HepG2 (cell line): ENCODE measurements around the gene AWAT1.

Source experiments
- ASH2L ChIP-seq: fragments of 300-600, 200-600 bp; sonication (generic); IDR thresholded peaks from 2 replicates; pipeline ENCODE4 v1.7.0; 2017; ENCODE audit warnings: low read depth, mild to moderate bottlenecking, moderate library complexity, mixed read lengths, low read length; ENCODE audit not compliant: insufficient read length
- CBX5 ChIP-seq: sonication (generic); formaldehyde crosslinking; IDR thresholded peaks from 2 replicates; pipeline ENCODE4 v1.4.0; 2020; ENCODE audit warnings: missing genetic modification reagents, borderline replicate concordance
- CTCF ChIP-seq: sonication (generic); formaldehyde crosslinking; IDR thresholded peaks from 2 replicates; pipeline ENCODE4 v1.5.0; 2020; ENCODE audit warnings: mild to moderate bottlenecking, missing genetic modification reagents, moderate library complexity
- GATAD2A ChIP-seq: IDR thresholded peaks from 2 replicates; pipeline ENCODE4 v1.6.1; 2016
- HNRNPL ChIP-seq: fragments of 200-400 bp; formaldehyde crosslinking; IDR thresholded peaks from 2 replicates; pipeline ENCODE4 v1.6.1; 2017; ENCODE audit warnings: mild to moderate bottlenecking, low read depth, low read length
- ISL2 ChIP-seq: sonication (generic); formaldehyde crosslinking; IDR thresholded peaks from 2 replicates; pipeline ENCODE4 v1.5.0; 2020; ENCODE audit warnings: missing genetic modification reagents
- KMT2B ChIP-seq: IDR thresholded peaks from 2 replicates; pipeline ENCODE4 v1.6.1; 2016; ENCODE audit warnings: missing genetic modification reagents, missing compliant biosample characterization
- POLR2A ChIP-seq, 2 experiments: IDR thresholded peaks; 2 replicates each; pipeline ENCODE4 v1.6.1; 2011; ENCODE audit warnings: low read depth in 2 of 2, low read length in 2 of 2, mild to moderate bottlenecking in 1 of 2, moderate library complexity in 1 of 2; ENCODE audit not compliant: insufficient read depth in 1 of 2
- SMC3 ChIP-seq: IDR thresholded peaks from 2 replicates; pipeline ENCODE4 v1.6.1; 2011; ENCODE audit warnings: low read length, improper control_type of control experiment
- ZBTB37 ChIP-seq: sonication (generic); formaldehyde crosslinking; IDR thresholded peaks from 2 replicates; pipeline ENCODE4 v1.4.0; 2020; ENCODE audit warnings: mild to moderate bottlenecking, missing genetic modification reagents
- ZFP91 ChIP-seq: sonication (generic); formaldehyde crosslinking; IDR thresholded peaks from 2 replicates; pipeline ENCODE4 v1.9.0; 2022; ENCODE audit warnings: missing genetic modification reagents, mild to moderate bottlenecking, borderline replicate concordance
- TF ChIP-seq, protein P1 (sequence below): sonication (generic); formaldehyde crosslinking; IDR thresholded peaks from 2 replicates; pipeline ENCODE4 v1.8.1; 2023; ENCODE audit warnings: mild to moderate bottlenecking, inconsistent platforms, moderate library complexity, missing genetic modification reagents, borderline replicate concordance

DNA sequence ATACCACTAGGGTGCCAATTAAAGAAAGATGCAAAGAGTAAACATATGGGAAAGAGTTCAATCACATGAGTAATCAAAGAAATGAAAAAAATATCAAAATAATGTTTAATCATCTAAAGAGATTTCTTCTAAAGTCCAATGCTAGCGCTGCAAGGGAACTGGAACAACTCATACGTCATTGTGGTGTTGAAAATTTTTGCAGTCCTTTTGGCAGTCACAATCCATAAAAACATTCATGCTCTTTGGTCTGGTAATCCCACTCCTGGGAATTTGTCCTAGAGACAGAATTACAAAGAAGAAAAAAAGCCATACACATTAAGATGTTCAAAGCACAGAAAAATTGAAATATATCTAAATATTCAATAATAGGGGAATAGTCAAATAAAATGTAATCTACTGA lies 21.0 kb downstream of the AWAT1 start:
- TF ChIP-seq KMT2B (CRISPR knock-in tag), result no peak
- no peak for TF ChIP-seq CTCF (CRISPR knock-in tag)
- no peak for TF ChIP-seq ASH2L
- no peak for TF ChIP-seq POLR2A (IDR thresholded peaks at IDR 0.05; ENCODE audit: insufficient read depth in 1 of 2, low read depth in 2 of 2, low read length in 2 of 2)
- TF ChIP-seq SMC3, result no peak
- TF ChIP-seq ISL2, result no peak
- TF ChIP-seq HNRNPL, result no peak
- no peak for TF ChIP-seq ZBTB37 (CRISPR knock-in tag)
- no peak for TF ChIP-seq ZFP91
- TF ChIP-seq, protein P1, sequence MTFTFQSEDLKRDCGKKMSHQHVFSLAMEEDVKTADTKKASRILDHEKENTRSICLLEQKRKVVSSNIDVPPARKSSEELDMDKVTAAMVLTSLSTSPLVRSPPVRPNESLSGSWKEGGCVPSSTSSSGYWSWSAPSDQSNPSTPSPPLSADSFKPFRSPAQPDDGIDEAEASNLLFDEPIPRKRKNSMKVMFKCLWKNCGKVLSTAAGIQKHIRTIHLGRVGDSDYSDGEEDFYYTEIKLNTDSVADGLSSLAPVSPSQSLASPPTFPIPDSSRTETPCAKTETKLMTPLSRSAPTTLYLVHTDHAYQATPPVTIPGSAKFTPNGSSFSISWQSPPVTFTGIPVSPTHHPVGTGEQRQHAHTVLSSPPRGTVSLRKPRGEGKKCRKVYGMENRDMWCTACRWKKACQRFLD (CRISPR knock-in tag), result no peak
- TF ChIP-seq GATAD2A, result no peak
- TF ChIP-seq CBX5 (CRISPR knock-in tag), result no peak
